NCI-H2107 treated with DMSO at 0.1 percent for 48 hours (cell line): ENCODE data around the gene SLC24A4.

Source experiments
- DNase-seq: peaks from one replicate; lab custom pipeline; 2025; ENCODE audit not compliant: unreplicated experiment; lab: John Stamatoyannopoulos, UW

The SLC24A4 gene, protein sequence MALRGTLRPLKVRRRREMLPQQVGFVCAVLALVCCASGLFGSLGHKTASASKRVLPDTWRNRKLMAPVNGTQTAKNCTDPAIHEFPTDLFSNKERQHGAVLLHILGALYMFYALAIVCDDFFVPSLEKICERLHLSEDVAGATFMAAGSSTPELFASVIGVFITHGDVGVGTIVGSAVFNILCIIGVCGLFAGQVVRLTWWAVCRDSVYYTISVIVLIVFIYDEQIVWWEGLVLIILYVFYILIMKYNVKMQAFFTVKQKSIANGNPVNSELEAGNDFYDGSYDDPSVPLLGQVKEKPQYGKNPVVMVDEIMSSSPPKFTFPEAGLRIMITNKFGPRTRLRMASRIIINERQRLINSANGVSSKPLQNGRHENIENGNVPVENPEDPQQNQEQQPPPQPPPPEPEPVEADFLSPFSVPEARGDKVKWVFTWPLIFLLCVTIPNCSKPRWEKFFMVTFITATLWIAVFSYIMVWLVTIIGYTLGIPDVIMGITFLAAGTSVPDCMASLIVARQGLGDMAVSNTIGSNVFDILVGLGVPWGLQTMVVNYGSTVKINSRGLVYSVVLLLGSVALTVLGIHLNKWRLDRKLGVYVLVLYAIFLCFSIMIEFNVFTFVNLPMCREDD

DNA sequence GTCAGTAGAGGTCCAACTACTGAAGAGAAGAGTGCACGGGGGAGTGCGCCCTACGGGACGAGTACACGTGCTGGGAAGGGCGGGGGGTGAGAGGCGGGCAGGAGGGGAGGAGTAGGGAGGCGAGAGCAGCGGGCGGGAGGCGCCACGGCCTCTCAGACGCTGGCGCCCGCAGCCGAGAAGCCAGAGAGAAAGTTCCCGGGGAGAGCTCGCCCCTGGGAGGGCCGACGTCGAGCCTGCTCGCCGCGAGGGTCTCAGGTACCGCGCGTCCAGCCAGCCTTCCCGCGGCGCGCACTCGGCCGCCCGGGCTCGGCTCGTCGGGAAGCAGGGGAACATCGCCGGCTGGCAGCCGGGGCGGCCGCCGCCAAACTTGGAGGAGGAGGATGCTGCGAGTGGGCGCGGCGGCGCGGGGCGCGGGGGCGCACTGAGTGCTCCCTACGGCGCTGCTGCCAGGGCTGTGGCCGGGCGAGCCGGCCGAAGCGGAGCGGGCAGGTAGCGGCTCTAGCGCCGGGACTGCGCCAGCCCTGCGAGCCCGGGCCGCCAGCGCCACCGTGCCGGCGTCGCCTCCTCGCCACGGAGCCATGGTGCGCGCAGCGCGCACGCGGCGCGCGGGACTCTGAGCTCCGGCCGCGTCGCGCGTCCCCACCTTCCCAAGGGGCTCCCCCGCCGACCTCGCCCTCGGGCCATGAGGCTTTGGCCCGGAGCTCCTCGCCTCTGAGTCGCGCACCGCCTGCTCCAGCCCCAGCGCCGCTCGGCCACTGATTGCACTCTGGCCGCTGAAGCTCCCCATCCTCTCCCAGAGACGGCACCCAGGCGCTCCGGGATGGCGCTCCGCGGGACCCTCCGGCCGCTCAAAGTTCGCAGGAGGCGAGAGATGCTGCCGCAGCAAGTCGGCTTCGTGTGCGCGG, at the start of gene SLC24A4:
Gene SLC24A4 (plus strand): TSS at position 155 of the 905 bp plus-strand sequence. CDS start 666 bp downstream, at position 821.
- no peak for DNase-seq

DNA sequence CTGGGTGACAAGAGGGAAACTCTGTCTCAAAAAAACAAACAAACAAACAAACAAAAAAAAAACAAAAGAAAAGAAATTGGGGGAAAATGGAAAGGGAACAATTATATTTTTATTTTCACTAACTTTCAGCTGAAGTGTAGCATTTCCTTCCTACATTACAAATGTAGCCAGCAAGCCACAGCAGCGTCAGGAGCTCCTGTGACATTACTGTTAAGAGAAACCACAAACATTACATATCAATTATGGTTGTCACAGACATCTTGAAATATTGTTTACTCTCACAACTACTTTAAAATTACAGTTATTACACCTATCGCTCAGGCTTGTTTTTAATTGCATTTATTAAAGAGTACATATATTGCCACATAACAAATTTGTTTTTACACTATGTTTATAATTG, 49.8 kb upstream of the SLC24A4 start:
- DNase-seq = no peak

DNA sequence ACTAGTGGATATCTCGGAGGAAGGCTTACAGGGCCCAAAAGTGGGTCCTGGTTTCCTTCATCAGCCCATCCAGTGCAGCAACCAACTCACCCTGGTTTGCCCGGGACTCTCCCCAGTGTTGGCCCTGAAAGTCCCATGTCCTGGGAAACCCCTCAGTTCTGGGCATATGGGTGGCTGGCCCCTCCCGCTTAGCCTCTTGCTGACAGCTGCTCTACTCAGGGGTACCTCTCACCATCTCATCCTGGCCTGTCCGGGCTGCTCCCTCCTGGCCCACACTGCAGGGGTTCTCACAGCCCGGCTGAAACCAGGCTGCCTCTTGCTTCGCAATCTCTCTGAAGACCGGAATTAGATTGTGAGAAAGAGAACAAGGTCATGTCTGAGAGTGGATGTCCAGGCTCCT, 48.9 kb upstream of the SLC24A4 start:
- no peak for DNase-seq

DNA sequence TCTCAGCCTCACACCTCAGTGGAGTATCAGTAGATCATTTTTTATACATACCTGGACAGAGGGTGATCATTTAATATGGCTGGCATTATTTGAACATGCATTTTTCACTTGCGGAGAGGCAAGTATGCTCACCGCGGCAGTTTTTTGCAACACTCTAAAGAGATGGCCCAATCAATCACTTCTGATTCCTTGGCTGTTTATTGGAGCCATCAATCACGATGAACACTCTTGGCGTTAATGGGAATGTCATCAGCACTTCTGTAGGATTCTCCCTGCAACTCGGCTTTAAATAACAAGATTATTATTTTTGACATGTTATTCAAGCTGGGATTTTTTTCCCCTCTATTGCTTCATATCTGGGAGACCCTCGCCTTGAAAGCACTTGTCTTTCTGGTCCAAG, 46.9 kb upstream of the SLC24A4 start:
- no peak for DNase-seq

DNA sequence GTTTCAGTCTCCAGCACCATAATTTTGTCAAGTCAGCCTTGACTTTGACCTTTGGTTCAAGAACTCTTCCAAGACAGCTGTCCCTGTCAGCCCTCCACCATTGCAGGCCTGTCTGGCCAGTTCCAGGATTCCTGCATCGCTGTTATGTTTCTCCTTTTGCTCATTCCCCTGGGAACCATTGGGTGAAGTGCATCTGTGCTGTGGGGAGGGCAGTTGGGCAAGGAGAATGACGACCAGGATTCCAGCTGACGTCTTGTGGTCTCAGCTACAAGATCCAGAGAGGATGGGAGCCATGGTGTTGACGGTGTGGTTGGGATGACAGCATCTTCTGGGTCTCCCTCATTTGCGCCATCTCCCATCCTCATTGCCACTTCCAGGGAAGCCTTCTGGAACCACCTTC, 45.9 kb upstream of the SLC24A4 start:
- DNase-seq = no peak

DNA sequence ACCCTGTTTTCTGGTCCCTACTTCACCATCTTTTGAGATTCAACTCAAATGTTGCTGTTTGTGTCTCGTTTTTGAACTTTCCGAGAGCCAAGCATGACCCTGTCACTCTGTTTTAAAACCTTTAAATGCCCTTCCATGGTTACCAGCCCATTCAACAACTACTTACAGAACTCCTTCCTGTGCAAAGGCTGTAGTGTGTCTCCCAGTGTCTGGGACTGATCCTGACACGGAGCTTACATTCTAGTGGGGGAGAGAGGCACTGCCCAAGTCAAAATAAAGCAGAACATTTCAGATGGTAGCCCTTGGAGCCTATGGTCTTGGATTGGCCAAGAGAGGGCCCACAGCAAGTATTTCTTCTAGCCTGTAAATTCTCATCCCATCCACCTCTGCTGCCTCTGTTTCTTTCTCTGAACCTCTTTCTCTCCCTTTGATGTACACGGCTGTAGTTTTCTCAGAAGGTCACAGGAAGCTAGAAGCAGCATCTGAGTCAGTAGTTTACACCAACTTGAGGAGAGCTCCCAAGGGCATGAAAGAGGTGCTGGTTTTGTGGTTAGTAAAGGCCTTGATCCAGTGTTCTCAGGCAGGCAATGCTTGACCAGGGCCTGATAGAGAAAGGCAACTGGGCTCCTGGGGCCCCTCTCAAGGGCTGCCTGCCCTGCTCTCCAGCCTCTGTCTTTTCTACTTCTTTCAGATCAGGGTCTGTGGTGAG, 42.3 kb upstream of the SLC24A4 start:
- DNase-seq = no peak

DNA sequence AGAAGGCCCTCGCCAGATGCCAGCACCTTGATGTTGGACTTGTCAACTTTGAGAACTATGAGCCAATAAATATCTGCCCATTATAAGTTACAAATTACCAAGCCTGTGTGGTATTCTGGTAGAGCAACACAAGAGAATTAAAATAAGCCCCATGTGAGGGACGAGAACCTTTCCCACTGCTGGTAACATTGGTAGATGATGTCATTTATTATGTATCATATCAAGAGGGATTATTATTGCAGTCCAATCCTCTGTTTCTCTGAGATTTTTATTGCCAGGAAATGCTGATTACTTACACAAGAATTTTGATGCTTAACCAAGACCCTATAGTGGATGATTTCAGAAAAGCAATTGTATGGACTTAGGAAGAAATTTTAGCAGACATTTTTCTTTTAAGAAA, 40.3 kb upstream of the SLC24A4 start:
- no peak for DNase-seq

DNA sequence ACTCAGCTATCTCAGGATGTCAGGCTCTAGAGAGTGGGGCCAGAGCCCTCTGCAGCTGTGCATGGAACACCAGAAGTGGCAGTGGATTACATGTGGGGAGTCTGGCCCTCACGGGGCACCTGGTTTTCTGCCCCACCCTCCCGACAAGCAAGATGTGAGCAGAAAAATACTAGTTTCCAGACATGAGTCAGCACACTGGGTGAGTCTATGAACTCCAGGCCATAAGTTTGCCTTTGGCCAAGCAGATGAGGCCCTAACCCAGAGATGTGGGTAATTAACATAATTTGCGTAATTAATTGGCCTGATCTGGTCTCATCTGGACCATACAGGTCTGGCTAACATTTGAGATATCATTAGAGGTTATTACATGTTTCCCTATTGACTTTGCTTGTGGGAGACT, 37.7 kb upstream of the SLC24A4 start:
- DNase-seq = no peak

DNA sequence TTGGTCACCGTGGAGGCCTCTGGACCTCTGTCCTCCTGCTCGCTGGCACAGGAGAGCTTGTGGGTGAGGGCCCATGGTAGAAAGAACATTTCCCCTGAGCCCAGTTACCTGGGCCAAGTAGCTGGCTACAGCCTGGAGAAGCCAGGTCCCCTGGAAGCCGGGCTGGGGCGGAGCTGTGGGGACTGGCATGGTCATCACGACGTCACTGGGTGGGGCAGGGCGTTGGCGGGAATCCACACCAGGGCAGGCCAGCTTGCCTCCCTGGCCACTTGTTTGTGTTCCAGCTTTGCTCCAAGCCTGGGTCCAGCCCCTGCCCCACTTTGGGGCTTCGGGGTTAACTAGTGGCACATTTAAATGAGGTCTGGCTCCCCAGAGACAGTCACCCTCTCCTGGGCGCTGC, 35.0 kb upstream of the SLC24A4 start:
- no peak for DNase-seq

DNA sequence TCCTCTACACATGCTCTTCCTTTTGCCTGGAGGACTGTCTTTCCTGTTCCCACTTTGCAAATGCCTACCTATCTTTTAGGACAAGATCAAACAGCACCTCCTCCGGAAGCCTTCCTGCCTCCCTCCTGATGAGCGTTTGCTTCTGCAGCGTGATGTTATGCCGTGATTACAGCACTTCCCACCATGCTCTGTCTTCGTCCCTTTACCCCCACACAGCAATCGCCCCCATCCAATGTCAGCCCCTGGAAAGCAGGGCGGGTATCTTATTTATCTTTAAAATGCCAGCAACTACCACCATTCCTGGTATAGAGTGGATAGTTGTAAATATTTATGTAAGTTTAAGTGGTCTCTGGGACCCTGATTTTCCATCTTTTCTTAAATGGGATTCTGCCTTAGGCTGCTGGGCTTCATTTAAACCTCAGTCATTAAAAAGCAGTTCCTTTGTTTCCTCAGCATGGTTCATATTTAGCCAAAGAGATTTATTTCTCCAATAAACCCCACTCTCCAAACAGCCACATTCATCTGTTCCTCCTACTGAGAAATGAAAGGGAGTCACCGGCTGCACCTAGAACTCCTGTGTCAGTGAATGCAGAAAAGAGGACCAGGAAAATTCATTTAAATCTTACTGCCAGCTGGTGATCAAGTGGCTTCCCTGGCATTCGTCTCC, 33.8 kb upstream of the SLC24A4 start:
- DNase-seq = no peak

DNA sequence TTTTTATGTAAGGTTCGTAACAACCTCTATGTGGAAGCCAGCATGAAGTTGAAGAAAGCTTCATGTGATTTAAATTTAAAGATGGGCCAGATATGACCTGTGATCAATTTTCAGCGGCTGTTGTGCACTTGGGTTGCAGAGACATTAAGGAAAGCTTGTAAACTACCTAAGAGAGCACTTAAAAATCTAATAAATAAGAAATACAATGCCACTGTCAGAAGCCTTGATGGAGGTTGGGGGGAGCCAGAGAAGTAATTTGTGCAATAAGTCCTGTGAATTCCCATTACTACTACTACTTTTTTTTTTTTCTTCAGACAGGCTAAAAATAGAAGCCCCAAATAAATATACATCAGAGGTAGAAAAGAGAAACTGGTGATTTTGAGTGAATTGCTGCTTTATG, 30.3 kb upstream of the SLC24A4 start:
- DNase-seq = no peak

DNA sequence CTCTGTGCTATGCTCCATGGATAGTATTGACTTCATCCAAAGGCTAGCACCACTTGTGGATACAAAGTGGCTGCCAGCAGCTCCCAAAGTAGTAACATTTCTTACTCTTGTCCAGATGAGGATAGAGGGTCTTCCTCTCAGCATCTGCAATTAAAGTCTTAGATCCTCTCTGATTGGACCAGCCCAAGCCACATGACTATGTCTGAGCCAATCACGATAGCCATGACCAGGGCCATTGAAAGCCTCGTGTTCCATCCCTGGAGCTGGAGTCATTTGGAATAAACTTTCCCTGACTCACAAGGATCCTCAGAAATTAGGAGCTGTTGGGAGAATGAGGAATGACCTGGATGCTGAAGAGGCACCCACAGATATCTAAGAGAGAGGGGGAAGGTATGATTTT, 28.5 kb upstream of the SLC24A4 start:
- DNase-seq = no peak

DNA sequence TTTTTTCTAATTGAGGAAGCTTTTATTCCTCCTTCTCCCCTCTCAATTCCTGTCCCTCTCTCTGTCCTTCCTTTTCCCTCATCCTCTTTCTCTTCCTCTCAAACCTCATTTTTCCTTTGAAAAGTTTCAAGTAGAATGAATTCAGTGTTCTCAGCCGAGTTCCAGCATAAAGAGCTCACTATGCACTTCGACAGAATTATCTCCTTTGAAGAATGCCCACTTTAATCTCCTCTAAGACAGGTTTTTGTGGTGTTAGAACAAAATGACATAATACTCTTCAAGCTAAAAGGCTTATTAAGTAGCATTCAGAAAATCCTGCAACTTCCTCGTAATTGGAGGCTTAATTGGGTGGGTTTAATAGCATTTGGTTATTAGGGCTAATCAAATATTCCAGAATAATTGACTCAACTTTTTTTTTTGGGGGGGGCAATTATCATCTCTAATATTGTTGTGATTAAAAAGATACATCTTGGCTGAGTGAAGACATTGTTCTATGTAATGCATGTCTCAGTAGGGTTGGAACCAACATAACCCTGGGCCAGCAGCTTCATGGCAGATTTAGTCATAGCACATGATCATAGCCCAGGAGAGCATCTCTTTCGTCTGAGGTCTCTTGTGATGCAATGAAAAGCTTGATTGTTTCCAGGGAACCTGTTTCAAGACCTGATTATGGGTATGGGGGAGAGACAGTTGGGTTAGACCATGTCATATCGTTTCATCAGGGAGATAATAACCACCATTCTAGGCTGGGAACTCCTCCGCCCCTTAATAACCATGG, 25.0 kb upstream of the SLC24A4 start:
- no peak for DNase-seq

DNA sequence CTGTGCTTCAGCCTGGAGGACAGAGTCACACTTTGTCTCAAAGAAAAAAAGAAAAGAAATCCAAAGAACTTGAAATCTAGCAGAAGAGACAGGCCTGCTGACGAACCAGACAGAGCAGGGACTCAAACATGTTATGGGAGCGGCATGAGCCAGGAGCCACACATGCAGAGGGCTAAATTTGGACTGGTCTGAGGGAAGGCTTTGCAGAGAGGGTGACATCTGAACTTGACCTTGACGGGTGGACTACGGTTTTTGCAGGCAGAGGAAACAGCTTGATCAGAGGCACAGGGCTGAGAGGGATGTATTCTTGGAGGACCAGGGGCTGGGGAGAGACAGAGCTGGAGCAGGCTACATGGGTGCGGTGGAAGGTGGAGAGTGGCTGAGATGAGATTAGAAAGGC, 20.5 kb upstream of the SLC24A4 start:
- DNase-seq = no peak

DNA sequence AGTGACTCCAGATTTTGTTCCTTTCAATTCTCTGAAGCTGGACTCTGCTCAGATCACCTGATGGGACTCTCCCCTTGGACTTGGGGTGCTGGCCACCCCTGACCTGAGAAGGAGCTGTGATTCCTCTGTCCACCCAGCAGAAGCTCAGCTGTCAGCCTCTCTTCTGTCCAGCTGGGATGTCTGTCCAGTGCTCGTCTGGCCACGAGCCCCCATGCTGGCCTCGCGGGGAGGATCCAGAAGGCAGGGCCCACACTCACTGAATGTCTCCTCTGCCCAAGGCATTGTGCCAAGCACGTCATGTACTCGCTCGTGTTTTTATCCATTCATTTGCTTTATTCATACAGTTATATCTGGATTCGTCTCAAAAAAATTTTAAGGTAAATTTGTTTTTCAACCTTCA, 14.2 kb upstream of the SLC24A4 start:
- DNase-seq = no peak

DNA sequence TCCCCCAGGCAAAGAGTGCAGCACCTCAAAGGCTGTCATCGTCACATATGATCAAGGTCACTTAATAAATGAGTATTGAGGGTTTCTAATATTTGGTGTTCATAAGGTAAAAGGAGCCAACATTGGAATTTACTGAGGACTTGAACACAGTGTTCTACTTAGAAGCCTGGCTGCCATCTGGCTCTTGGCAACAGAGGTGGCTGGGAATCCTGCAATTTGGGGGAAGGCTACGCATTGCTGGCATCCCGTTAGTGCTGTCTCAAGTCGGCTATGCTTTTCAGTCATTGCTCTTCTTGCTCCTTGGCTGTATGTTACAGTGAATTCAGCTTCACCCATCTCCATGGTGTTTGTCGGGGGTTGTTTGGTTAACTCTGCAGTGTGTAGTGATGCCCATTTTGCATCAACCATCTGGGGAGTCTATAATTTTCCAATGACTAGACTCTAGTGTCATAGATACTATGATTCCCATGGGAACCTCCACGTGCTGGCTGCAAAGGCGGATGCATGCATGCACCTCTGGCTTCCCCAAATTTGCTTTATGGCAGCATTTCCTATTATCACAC, 12.9 kb upstream of the SLC24A4 start:
- no peak for DNase-seq

DNA sequence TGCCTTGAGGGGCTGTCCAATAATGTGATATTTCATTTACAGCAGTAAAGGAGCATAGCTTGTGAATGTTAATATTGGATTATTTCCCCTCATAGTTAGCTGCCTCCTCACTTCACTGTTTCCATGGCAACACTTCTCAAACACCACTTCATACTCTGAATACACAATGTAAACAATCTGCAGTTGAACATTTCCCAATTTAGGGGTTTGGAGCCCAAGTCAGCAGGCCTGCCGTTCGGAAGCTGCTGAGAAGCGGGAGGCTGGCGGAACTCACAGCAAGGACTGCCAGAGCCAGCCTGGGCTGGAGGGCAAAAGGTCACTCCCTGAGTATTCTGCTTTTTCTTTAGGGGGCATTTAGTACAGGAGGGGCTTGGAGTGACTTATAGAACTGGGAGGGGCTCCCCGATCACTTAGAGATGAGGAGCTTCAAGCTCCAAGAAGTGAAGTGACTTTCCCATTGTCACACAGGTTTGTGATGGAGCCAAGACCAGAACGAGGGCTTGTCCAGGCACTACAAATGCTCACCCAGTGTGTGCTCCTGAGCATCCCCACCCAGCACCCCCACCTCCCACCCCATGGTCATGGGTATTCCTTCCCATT, 12.1 kb upstream of the SLC24A4 start:
- DNase-seq = no peak

DNA sequence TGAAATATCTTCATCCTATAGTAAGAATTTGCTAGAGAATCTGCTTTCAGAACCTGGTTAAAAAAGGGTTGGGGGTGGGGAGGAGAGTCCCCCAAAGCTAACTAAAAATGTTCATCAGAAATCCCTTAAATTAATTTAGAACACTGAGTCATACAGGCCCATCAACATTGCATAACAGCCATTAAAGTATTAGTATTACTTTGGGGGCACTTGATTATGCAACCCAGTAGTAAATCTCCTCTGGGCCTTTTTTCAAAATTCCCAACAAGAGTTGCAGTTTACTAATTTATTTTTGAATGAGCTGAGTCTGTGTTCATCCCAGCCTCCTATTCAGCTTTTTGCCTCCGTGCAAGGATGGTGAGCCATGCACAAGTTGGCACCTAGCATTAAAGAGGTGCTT, 8.8 kb upstream of the SLC24A4 start:
- DNase-seq = no peak
